Thymus (tissue), 11 donors: ENCODE measurements around the gene SMIM28. TPM values are rescaled to one million over a fixed set of nuclear protein-coding genes. Genes with fewer than 3 reads are reported as not detected.

ENCODE experiments used
- DNase-seq, 9 donors: peaks; one replicate each; pipeline ENCODE4 v3.0.0-alpha.2; 2013; ENCODE audit warnings: low spot score in 9 of 9, low read depth in 6 of 9, missing footprints in 1 of 9
- H3K27ac ChIP-seq, 2 donors: one replicate each; pipeline ENCODE4 v1.5.1; 2013; ENCODE audit warnings: control low read depth in 1 of 2, low read depth in 1 of 2, low read length in 1 of 2, mild to moderate bottlenecking in 1 of 2, moderate library complexity in 1 of 2
- H3K27me3 ChIP-seq, 2 donors: one replicate each; pipeline ENCODE4 v1.5.1; 2013; ENCODE audit warnings: low read length in 1 of 2; ENCODE audit not compliant: control insufficient read depth in 2 of 2, insufficient read depth in 1 of 2
- H3K36me3 ChIP-seq, 2 donors: one replicate each; pipeline ENCODE4 v1.5.1; 2013; ENCODE audit warnings: low read length in 1 of 2, mild to moderate bottlenecking in 1 of 2, moderate library complexity in 1 of 2; ENCODE audit not compliant: control insufficient read depth in 2 of 2, insufficient read depth in 2 of 2
- H3K4me1 ChIP-seq, 2 donors: one replicate each; pipeline ENCODE4 v1.5.1; 2013; ENCODE audit warnings: low read length in 2 of 2; ENCODE audit not compliant: control insufficient read depth in 2 of 2, insufficient read depth in 2 of 2
- H3K4me3 ChIP-seq, 2 donors: one replicate each; pipeline ENCODE4 v1.5.1; 2013; ENCODE audit warnings: low read length in 2 of 2, control low read depth in 1 of 2, mild to moderate bottlenecking in 1 of 2
- H3K9me3 ChIP-seq, 2 donors: one replicate each; pipeline ENCODE4 v1.5.1; 2013; ENCODE audit warnings: low read length in 1 of 2, mild to moderate bottlenecking in 1 of 2; ENCODE audit not compliant: control insufficient read depth in 2 of 2, insufficient read depth in 1 of 2
- WGBS: extraction: QIAGEN DNeasy Blood & Tissue Kit; methylation state at CpG from one replicate; pipeline ENCODE4 v1.1.7; 2013; 5-methylcytosine and 5-hydroxymethylcytosine counted together
- polyA plus RNA-seq: library from polyadenylated mRNA; stranded (reverse); fragments of 200-250 nt; gene quantifications from one replicate; pipeline ENCODE4 v1.2.3, GENCODE V29; 2013
- total RNA-seq: library from RNA; stranded (reverse); fragments of 120-200 nt; gene quantifications from one replicate; pipeline ENCODE4 v1.2.4, GENCODE V29; 2013
- donor health status: healthy.

The SMIM28 gene
- total and polyA plus RNA-seq, 2 donors = not detected

DNA sequence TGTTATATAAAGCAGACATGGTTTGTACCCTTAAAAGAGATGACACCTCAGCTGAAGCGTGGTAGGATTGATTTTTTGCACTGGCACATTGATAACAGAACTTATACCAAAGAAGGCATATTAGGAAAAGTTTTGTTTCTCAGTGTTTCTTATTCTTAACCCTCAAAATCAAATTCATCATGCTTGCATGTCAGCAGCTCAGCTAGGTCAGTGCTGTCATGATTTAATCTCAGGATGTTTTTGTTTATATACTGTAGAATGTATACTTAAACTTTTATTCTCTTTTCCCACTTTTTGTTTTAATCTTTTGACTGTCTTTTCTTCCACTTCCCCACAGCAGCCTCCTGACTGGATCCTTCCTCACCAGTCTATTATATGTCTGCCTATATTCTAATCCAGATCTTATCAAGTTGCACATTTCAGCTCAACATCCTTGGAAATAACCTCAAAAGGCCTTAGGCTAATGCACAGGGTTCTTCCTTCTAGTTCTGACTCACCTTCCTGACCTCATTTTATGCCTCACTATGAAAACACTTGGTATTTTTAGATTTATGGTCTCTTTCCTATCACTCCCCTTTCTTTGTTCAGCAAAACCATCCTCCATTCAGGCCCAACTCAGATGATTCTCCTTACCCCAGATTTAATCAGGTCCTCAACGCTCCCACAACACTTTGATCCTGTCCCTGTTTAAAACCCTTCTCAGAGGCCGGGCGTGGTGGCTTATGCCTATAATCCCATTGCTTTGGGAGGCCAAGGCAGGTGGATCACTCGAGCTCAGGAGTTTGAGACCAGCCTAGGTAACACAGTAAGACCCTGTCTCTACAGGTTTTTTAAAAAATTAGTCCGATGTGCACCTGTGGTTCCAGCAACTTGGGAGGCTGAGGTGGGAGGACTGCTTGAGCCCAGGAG lies 33.5 kb downstream of the SMIM28 start:
- no peak for DNase-seq
- no peaks in the 10 kb centered on the region for H3K4me1 ChIP-seq
- no peak overlapping the region for H3K4me3 ChIP-seq
- H3K9me3 ChIP-seq = no peaks in the 10 kb centered on the region
- WGBS = 96% methylated on average over 6 of the region's 6 CpGs
- peaks cover 28 to 68% of the 10 kb centered on the region in 2 donors for H3K36me3 ChIP-seq
- no peaks in the 10 kb centered on the region for H3K27me3 ChIP-seq
- no peak overlapping the region for H3K27ac ChIP-seq

DNA sequence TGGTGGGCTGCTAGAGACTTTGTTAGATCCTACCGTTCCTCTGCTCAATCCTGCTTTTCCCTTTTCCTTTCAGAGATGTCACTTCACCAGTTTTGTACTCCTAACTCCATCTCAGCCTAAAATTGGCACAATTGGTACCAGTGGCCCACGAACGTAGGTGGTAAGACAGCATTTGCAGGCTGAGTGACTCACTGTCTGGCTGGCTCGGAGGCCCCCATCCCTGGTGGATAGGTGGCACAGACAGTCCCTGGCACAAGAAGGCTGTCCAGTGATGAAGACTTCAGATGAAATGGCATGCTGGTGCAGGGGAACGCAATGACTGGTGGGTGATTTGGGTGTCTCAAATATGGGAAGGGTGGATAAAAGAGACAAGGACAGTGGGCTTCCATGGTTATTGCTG lies 37.4 kb downstream of the SMIM28 start:
- no peaks in the 10 kb centered on the region for H3K4me1 ChIP-seq
- H3K27me3 ChIP-seq = no peaks in the 10 kb centered on the region
- H3K36me3 ChIP-seq = peaks cover 8 to 42% of the 10 kb centered on the region in 2 donors
- no peaks in the 10 kb centered on the region for H3K9me3 ChIP-seq
- H3K27ac ChIP-seq = no peak overlapping the region
- WGBS = 97% methylated on average over 5 of the region's 5 CpGs
- no peak overlapping the region for H3K4me3 ChIP-seq
- DNase-seq = no peak

DNA sequence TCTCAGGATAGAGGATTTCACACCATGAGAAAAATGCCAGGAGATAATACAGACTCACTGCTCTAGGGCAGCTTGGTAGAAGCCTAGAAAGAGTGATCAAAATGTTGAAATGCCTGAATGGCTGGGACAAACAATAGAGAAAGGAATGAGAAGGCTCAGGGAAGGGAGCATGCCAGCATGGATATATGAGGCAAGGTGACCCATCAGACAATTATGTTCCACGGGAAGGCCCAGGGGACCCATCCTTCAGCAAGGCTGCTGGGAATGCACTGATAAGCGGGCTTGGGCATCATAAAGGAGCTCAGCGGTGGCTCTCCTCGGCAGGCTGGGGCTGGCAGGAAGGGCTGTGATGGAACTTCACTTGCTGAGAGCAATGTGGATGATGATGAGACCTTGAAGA lies 38.5 kb downstream of the SMIM28 start:
- H3K9me3 ChIP-seq = no peaks in the 10 kb centered on the region
- H3K36me3 ChIP-seq = peaks cover 8 to 39% of the 10 kb centered on the region in 2 donors
- H3K4me1 ChIP-seq = no peaks in the 10 kb centered on the region
- H3K27me3 ChIP-seq = no peaks in the 10 kb centered on the region
- H3K4me3 ChIP-seq = no peak overlapping the region
- no peak for DNase-seq
- 98% methylated on average over 4 of the region's 4 CpGs for WGBS
- H3K27ac ChIP-seq = no peak overlapping the region

DNA sequence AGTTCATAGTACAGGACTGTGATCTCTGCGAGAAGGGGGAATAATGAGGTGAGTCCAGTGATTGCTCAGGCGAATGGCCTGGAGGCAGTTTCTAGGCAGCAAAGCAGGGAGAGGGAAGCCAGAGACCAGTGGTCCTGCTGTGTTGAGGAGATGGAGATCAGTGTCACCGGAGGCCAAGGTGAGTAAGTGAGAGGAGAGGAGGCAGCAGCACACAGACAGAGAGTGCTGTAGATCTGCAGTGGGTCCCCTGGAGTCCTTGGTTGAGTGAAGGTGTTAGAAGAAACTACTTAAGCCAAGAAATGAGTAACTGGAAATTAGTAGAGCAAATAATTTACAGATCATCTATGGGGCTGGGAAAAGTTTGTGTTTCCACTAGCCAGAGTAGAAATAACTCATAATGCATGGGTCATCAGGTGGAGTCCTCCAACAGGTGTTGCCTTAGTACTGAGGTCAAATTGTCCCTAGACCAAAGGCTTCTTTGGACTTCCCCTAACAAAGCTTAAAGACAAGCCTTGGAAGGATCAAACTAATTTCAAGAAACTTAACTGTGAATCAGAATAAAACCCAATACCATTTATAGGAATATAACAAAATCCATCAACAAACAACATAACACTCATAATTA lies 39.9 kb downstream of the SMIM28 start:
- Histone ChIP-seq H3K27ac (no peak overlapping the region), H3K9me3 (no peaks in the 10 kb centered on the region), H3K27me3 (no peaks in the 10 kb centered on the region), H3K36me3 (peaks cover 8 to 31% of the 10 kb centered on the region in 2 donors), H3K4me1 (no peaks in the 10 kb centered on the region), H3K4me3 (no peak overlapping the region)
- WGBS = 100% methylated on average over 3 of the region's 3 CpGs
- no peak for DNase-seq

DNA sequence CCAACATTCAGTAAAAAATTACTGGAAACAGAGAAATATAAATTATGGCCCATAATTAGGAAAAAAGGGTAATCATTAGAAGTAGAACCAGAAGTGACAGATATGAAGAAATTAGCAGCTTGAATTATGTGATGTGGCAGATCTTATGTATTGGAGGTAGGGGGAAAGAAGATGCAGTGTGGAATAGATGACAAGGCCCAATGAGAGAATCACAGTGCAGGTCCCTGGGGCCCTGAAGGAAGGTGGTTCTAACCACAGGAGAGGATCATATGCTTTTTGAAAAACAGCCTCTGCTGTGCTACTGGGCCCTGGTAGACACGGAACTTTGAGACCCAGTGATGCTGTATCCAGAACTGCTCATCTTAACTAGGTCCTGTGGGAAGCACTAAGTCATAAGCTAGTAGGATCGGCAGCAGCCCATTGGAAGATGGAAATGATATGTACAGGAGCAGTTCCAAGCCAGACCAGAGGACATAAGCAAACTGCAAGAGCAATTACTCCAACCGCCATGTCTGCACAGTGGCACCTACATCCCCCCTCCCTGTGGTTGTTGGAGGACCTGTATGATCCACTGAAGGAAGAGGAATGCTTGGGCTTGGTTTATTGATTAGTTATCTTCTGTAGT lies 40.5 kb downstream of the SMIM28 start:
- 99% methylated on average over 3 of the region's 3 CpGs for WGBS
- Histone ChIP-seq H3K36me3 (peaks cover 8 to 31% of the 10 kb centered on the region in 2 donors), H3K27me3 (no peaks in the 10 kb centered on the region), H3K9me3 (no peaks in the 10 kb centered on the region), H3K27ac (no peak overlapping the region), H3K4me1 (no peaks in the 10 kb centered on the region), H3K4me3 (no peak overlapping the region)
- DNase-seq = no peak

DNA sequence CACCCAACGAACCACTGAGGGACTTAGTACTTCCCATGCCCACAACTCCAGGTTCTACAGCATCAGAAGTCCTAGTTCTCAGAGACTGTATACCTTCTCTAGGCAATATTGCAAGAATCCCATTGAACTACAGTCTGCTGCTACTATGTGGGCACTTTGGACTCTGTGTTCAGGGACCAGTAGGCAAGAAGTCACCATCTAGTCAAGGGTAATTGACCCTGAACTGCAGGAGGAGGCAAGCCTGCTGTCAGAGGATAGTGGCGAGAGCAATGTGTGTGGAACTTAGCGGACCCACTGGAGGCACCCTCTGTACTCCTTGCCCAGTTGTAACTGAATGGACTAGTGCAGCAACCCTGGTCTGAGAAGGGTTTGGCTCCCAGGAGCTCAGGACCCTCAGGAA lies 42.1 kb downstream of the SMIM28 start:
- 100% methylated on average over 3 of the region's 3 CpGs for WGBS
- DNase-seq = no peak
- Histone ChIP-seq H3K36me3 (peaks cover 0 to 17% of the 10 kb centered on the region in 2 donors), H3K4me1 (no peaks in the 10 kb centered on the region), H3K27ac (no peak overlapping the region), H3K9me3 (no peaks in the 10 kb centered on the region), H3K4me3 (no peak overlapping the region), H3K27me3 (no peaks in the 10 kb centered on the region)

DNA sequence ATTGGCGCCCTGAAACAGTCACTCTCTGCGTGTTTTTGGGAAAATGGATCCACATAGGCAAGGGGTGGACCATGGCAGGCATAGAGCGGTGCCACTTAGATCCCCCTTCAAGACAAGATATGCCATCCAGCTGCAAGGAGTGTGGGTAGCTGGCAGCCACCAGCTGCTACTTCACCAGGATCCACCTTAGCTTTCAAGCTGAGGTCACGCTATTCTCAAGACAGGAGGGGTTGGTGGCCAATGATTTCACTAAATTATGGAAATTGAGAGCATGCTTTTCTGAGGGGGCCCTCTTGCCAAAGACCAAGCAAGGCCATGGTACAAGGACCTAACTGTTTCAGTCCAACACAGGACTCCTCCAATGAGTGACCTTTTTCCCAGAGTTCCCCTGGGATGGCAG lies 42.7 kb downstream of the SMIM28 start:
- 98% methylated on average over 4 of the region's 4 CpGs for WGBS
- no peak for DNase-seq
- H3K9me3 ChIP-seq = no peaks in the 10 kb centered on the region

DNA sequence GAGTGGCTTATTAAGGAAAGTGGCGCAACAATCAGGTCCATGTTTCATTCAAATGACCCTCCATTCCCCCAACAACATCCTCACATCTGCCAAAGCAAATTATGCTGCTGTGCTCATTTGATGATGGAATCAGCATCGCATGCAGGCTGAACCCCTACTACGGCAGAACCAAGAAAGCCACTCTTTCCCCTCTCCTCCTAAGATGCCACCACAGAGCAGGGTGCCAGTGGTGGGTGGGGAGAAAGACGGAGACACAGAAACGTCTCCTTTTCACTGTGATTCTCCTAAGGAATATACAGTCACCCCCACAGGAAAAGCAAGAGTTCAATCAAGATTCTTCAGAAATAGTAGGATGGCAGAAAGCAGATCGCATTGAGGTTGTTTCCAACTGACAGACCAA lies 43.4 kb downstream of the SMIM28 start:
- Histone ChIP-seq H3K27me3 (no peaks in the 10 kb centered on the region), H3K9me3 (no peaks in the 10 kb centered on the region), H3K27ac (no peak overlapping the region), H3K36me3 (peaks cover 0 to 6% of the 10 kb centered on the region in 2 donors), H3K4me3 (no peak overlapping the region), H3K4me1 (no peaks in the 10 kb centered on the region)
- WGBS = 81% methylated on average over 6 of the region's 6 CpGs
- DNase-seq = no peak

More for the DNA sequence above, 42.7 kb downstream of the SMIM28 start:
- H3K27ac ChIP-seq = no peak overlapping the region
- H3K4me1 ChIP-seq = no peaks in the 10 kb centered on the region
- H3K27me3 ChIP-seq = no peaks in the 10 kb centered on the region
- peaks cover 0 to 12% of the 10 kb centered on the region in 2 donors for H3K36me3 ChIP-seq
- no peak overlapping the region for H3K4me3 ChIP-seq

DNA sequence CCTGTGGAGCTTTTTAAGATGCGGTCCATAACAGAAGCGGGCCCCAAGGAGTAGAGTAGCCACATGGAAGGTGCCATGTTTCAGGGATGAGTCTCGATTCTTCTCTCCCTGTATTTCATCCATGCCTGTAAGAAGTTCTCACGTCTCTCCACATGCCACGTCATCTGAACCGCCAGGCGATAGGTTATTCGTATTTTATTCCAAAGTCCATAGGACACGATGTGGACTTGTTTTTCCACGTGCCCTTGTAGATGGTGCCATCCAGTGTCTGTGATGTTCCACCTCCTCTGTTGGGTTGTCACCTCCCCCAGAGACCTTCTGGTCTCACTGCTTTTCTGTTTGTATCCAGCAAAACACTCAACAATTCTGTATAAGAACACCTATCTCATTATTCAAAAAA lies 43.9 kb downstream of the SMIM28 start:
- no peak for DNase-seq
- Histone ChIP-seq H3K27ac (no peak overlapping the region), H3K27me3 (no peaks in the 10 kb centered on the region), H3K9me3 (no peaks in the 10 kb centered on the region), H3K4me3 (no peak overlapping the region), H3K36me3 (peaks cover 0 to 6% of the 10 kb centered on the region in 2 donors), H3K4me1 (no peaks in the 10 kb centered on the region)
- WGBS = 98% methylated on average over 10 of the region's 10 CpGs
